ENCODE results near the gene ZNF618.

ZNF618 gene

DNA sequence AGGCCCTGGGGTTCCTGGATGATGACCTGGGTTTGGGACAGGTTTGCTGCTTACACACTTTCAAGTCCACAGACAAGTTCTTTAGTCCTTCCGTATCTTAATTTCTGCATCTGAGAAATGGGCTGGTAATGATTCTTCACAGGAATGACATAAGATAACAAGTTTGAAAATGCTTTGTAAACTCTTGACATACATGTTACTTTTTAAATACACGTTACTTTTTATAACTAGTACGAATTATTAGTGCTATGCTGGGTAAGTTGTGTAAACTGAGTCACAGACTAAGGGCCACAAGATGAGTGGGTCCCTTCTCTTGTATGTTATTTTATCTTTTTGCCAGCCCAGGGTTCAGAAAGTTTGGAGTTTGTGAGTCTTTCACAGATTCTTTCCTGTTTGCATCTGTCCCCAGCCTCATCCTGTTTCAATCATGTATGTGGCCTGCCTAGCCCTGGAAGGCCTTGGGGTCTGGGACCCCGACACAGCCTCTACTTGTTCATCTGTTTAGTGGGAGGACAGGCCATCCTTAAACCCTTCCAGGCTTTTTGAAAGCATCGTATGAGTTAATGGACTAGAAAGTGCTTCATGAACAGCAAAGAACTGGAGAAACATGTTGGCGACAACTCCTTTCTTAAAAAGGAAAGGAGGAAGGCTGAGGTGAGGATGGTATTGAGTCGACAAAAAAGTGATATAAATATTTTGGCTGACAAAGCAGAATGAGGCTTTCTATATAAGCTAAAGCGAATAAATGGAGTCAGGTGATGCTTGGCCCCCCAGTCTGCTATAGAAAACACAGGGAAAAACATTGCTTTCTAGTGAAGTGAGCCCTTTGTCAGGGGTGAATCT is 9.3 kb downstream of the ZNF618 start:
- DNase-seq (ENCODE audit: low read depth) = no peak

DNA sequence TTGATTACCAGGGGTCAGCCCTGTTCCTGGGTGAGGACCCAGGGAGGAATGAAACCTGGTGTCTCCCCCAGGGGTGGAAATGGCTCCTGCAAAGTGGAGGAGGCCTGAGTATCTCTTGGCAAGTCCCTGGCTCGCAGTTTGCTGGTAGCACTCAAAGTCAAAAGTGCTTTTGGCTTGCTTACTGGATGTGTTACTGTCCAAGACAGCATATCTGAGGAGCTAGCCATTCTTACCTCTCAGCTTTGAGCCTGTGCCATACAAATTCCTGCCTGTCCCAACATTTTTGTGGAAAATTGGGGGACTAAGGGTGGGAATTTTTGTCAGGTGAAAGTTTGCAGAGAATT is 9.9 kb downstream of the ZNF618 start:
- no peak for DNase-seq (ENCODE audit: low read depth)

GRCh38 chr9:113886466-113886865 is 10.4 kb downstream of the ZNF618 start:
- no peak for DNase-seq (ENCODE audit: low read depth)

DNA sequence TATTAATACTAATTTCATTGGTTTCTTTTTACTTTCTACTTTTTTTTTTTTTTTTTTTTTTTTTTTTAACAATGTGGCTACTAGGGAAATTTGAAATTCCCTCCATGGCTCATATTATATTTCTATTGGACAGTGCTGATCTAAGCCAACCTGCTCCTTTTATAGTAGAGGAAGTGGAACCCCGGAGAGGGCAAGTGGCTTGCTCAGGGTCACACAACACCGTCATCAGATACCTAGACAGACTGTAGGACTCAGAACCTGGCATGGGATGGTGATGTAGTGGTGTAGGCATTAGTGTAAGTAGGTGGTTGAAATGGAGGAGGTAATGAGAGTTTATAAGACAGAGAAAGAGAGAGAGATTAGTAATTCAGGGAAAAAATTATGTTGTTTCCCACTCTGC is 10.8 kb downstream of the ZNF618 start:
- no peak for DNase-seq (ENCODE audit: low read depth)

GRCh38 chr9:113887436-113887835 is 11.3 kb downstream of the ZNF618 start:
- no peak for DNase-seq (ENCODE audit: low read depth)

- no peak for DNase-seq (ENCODE audit: low read depth)
Observed at GRCh38 chr9:113888336-113888735, 12.2 kb downstream of the ZNF618 start.

- no peak for DNase-seq (ENCODE audit: low read depth)
Observed at GRCh38 chr9:113888976-113889375, 12.9 kb downstream of the ZNF618 start.

GRCh38 chr9:113890704-113891103 is 14.6 kb downstream of the ZNF618 start:
- no peak for DNase-seq (ENCODE audit: low read depth)

- DNase-seq (ENCODE audit: low read depth) = no peak
Observed at GRCh38 chr9:113892861-113893491, 16.9 kb downstream of the ZNF618 start.

GRCh38 chr9:113894166-113894565 is 18.1 kb downstream of the ZNF618 start:
- DNase-seq (ENCODE audit: low read depth) = no peak

- DNase-seq (ENCODE audit: low read depth) = no peak
Observed at GRCh38 chr9:113895526-113895925, 19.4 kb downstream of the ZNF618 start.

DNA sequence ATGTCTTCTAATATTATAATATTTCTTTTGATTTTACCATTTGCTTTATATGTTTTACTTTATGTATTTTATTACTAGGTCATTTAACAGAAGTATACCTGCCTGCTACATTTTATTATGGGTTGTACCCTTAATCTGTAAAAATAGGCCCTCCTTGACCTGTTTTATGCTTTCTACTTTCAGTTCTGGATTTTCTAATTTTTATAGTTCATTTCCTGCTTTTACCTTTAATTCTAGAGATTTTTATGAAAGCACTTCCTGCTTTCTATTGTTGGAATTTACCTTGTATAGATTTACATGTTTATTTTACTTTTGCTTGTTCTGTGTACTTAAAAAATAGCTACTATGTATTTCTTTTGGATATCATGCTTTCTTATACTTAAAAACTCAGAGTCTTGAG is 20.6 kb downstream of the ZNF618 start:
- DNase-seq (ENCODE audit: low read depth) = no peak

- DNase-seq (ENCODE audit: low read depth) = no peak
Observed at GRCh38 chr9:113898151-113898550, 22.0 kb downstream of the ZNF618 start.

DNA sequence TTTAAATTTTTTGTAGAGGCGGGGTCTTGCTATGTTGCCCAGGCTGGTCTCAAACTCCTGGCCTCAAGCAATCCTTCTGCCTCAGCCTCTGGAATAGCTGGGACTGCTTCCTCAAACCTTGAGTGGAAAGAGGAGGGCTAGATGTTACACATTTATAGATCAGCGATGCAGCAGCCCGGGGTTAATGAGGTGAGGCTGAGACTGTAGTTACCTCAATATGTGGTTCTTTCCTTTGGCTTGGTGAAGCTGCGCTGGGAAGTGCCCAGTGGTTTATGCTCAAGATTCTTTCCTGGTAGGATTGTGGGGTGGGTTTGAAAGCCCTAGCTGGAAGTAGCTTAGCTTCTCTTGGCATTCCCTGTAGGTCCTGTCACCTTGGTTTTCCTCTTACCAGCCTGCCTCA is 22.5 kb downstream of the ZNF618 start:
- DNase-seq (ENCODE audit: low read depth) = no peak

DNA sequence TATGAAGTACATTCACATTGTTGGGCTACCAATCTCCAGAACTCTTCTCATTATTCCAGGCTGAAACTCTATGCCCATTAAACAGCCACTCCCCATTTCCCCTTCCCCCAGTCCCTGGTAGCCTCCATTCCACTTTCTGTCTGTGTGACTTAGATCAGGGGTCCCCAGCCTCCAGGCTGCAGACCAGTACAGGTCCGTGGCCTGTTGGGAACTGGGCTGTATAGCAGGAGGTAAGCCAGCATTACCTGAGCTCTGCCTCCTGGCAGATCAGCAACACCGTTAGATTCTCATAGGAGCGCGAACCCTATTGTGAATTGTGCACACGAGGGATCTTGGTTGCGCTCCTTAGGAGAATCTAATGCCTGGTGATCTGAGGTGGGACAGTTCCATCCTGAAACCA is 23.1 kb downstream of the ZNF618 start:
- no peak for DNase-seq (ENCODE audit: low read depth)

DNA sequence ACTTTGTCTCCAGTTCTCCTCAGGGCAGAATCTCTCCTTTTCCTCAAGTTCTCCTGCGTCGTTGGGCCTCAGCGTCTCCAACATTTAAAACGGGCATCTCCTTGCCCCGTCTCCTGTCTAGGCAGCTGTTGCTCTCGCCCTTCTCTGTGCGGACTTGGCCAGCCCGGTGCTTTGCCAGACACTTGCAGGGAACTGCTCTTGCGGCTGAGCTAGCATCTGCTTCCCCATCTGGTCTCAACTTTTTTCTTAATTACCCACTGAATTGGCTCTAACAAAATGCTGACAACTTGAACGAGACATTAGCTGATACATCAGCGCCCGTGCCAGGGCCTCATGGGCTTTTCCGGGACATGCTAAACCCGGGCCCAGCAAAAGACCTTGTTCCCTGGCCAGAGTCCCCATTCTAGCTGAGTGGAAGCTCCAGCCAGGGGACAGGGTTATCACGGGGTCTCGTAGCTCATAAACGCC is 25.1 kb downstream of the ZNF618 start:
- DNase-seq (ENCODE audit: low read depth) = no peak

DNA sequence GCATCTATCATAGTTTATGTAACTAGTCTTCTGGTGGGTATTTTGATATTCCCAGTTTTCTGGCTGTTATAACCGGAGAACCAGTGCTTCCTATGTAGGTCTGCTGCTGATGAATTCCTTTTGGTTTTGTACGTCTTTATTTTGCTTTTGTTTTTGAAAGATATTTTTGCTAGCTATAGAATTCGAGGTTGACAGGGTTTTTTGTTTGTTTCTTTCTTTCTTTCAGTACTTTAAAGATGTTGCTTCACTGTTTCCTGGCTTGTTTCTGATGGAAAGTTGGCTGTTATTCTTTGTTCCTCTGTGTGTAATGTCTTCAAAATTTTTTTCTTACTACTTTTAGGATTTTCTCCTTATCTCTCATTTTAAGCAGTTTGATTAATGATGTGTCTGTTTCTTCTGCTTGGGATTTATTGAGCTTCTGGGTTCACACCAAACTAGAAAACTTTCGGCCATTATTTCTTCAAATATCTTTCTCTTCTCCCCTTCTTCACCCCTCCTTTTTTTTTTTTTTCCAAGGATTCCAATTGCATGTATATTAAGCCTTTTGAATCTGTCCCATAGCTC is 27.5 kb downstream of the ZNF618 start:
- no peak for DNase-seq (ENCODE audit: low read depth)

DNA sequence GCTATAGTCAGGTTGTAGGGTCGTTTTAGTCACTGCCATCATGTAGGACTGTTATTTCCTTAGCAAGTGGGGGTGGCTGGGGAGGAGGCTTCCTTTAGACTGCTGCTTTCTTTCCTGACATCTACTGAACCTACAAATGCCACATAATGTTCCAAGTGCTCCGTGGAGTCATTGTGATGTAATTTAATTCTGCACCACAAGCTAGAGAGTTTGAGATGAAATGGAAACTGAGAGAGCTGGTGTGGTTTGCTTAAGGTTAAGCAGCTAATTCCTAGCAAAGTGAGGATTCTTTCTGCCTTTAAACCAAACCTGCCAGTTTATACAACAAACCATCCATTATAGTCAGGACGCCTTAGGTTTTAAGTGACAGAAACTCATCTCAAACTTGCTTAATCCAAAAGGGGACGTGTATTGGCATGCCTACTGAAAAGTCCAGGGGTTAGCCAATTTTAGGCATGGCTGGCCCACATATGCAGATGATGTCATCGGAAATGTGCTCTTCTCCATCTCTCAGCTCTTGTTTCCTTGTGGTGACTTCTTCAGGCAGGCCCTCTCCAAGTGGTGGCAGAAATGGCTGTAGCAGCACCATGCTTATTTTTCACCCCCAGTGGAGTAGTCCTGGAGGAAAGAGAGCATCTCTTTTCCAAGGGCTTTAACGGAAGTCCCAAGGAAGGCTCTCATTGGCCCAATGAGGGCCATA is 30.5 kb downstream of the ZNF618 start:
- no peak for DNase-seq (ENCODE audit: low read depth)

GRCh38 chr9:113907282-113907681 is 31.2 kb downstream of the ZNF618 start:
- no peak for DNase-seq (ENCODE audit: low read depth)

- no peak for DNase-seq (ENCODE audit: low read depth)
Observed at GRCh38 chr9:113909421-113909820, 33.3 kb downstream of the ZNF618 start.

GRCh38 chr9:113910036-113910639 is 34.0 kb downstream of the ZNF618 start:
- DNase-seq (ENCODE audit: low read depth) = no peak

DNA sequence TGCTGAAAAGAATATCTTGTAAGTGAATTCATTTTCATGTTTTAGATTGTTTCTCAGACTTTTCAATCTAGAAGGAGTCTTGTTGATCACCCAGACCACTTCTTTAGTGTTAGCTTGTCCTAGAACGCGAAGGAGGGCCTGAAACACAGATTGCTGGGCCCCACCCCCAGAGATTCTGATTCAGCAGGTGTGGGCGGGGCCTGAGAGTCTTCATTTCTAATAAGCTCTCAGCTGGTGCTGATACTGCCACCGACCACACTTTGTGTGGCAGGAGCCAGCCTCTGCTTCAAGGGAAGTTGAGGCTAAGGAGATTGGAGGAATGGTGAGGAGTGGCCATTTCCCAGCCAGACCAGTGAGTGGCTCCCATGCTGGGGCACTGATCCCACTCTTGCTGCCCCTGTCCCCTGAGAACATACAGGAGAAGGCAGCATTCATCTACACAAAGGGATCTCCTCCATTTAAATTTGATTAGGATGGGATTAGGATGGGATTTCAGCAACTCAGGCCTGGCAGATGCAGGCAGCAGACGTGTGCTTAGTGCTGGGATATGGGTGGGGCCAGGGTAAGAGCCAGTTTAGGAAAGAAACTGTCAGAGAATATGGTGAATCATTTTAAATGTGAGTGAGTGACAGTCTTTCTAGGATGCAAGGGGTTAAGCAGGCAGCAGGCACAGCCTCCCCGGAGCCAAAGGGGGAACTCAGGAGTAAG is 35.9 kb downstream of the ZNF618 start:
- DNase-seq (ENCODE audit: low read depth) = no peak

Data from non-pigmented ciliary epithelial cell (primary cell).